GM12878 (cell line): Measurements from ENCODE around the gene ETV6. TPM values are rescaled to one million over a fixed set of nuclear protein-coding genes. Genes with fewer than 3 reads are reported as not detected.
A peak's percentile ranks its signal among the peaks of the same experiment; 100 is the strongest.

Experiments
- BCL11A ChIP-seq: IDR thresholded peaks from 2 replicates; pipeline ENCODE4 v1.6.1; 2011; ENCODE audit warnings: low read depth, low read length
- CHD1 ChIP-seq: IDR thresholded peaks from 2 replicates; pipeline ENCODE4 v1.6.1; 2012; ENCODE audit warnings: low read depth, low read length, improper control_type of control experiment
- FOS ChIP-seq: IDR thresholded peaks from 3 replicates; pipeline ENCODE4 v1.6.1; 2011; ENCODE audit warnings: borderline replicate concordance; ENCODE audit not compliant: insufficient read length; ENCODE audit errors: extremely low read depth
- IKZF1 ChIP-seq: fragments of 450-650 bp; conservative IDR thresholded peaks from 2 replicates; pipeline ENCODE4 v1.6.1; 2017; ENCODE audit warnings: antibody characterized with exemption, mild to moderate bottlenecking
- SP1 ChIP-seq: IDR thresholded peaks from one replicate; pipeline ENCODE4 v1.6.1; 2011; ENCODE audit warnings: low read depth, low read length
- SPI1 ChIP-seq: IDR thresholded peaks from 2 replicates; pipeline ENCODE4 v1.6.1; 2011; ENCODE audit warnings: low read depth, mild to moderate bottlenecking, low read length, moderate library complexity, borderline replicate concordance; ENCODE audit not compliant: insufficient read depth
- SREBF1 ChIP-seq: IDR thresholded peaks from 2 replicates; pipeline ENCODE4 v1.6.1; 2012; ENCODE audit warnings: mild to moderate bottlenecking, low read length
- TBL1XR1 ChIP-seq: IDR thresholded peaks from 2 replicates; pipeline ENCODE4 v1.6.1; 2012; ENCODE audit warnings: low read depth, low read length, improper control_type of control experiment
- polyA plus RNA-seq, 11 experiments: library from polyadenylated mRNA; depleted of rRNA in 4 of 11; unstranded in 6 of 11; stranded (reverse) in 5 of 11; fragments of >200 nt; fragmentation: Nextera tagmentation in 4 of 11; fragmentation: Illumina TruSeq in 1 of 11; extraction: Ambion mirVana in 4 of 11; extraction: Trizol in 1 of 11; gene quantifications; 1 replicate in 1 of 11; 2 replicates in 10 of 11; pipeline versions ENCODE4 v1.2.1 to v1.2.3, GENCODE V29; 2011 to 2016; ENCODE audit warnings: inconsistent platforms in 2 of 11, missing spikeins in 2 of 11, low read depth in 1 of 11
- total RNA-seq, 4 experiments: library from RNA; depleted of rRNA in 3 of 4; stranded (reverse); fragments of >200 nt in 3 of 4; fragmentation: Illumina TruSeq in 1 of 4; extraction: Trizol in 1 of 4; gene quantifications; 2 replicates each; pipeline versions ENCODE4 v1.2.1 to v1.2.3, GENCODE V29; 2013 to 2021
- TF ChIP-seq, protein P1 (sequence below): fragments of 450-650 bp; IDR thresholded peaks from 2 replicates; pipeline ENCODE4 v1.6.1; 2018; ENCODE audit warnings: borderline replicate concordance, mild to moderate bottlenecking; ENCODE audit not compliant: partially characterized antibody
- TF ChIP-seq, protein P2 (sequence below): fragments of 150-350 bp; IDR thresholded peaks from 2 replicates; pipeline ENCODE4 v1.6.1; 2014; ENCODE audit warnings: mild to moderate bottlenecking, low read depth, low read length
- TF ChIP-seq, protein P3 (sequence below), 3 experiments: IDR thresholded peaks in 2 of 3; conservative IDR thresholded peaks in 1 of 3; 2 replicates each; pipeline ENCODE4 v1.5.1; 2011; ENCODE audit warnings: low read depth in 3 of 3, low read length in 3 of 3, mild to moderate bottlenecking in 3 of 3, control low read depth in 2 of 3, moderate library complexity in 2 of 3, inconsistent platforms in 1 of 3, mixed read lengths in 1 of 3; ENCODE audit not compliant: control insufficient read depth in 2 of 3, insufficient read depth in 1 of 3; ENCODE audit errors: extremely low read depth in 1 of 3
- TF ChIP-seq, protein P4 (sequence below): fragments of 450-650 bp; IDR thresholded peaks from 2 replicates; pipeline ENCODE4 v1.6.1; 2017; ENCODE audit warnings: mild to moderate bottlenecking, moderate library complexity
- TF ChIP-seq, protein P5 (sequence below): fragments of 450-650 bp; formaldehyde crosslinking; IDR thresholded peaks from 2 replicates; pipeline ENCODE4 v1.5.0; 2022; ENCODE audit warnings: mild to moderate bottlenecking, missing genetic modification characterization

ETV6 gene
- total and polyA plus RNA-seq, 10 of the 15 experiments (the other 5 are each of a cell fraction or from before 2014, with no cell fraction given) = 6.6 to 74.8 (median 24.6) TPM

DNA sequence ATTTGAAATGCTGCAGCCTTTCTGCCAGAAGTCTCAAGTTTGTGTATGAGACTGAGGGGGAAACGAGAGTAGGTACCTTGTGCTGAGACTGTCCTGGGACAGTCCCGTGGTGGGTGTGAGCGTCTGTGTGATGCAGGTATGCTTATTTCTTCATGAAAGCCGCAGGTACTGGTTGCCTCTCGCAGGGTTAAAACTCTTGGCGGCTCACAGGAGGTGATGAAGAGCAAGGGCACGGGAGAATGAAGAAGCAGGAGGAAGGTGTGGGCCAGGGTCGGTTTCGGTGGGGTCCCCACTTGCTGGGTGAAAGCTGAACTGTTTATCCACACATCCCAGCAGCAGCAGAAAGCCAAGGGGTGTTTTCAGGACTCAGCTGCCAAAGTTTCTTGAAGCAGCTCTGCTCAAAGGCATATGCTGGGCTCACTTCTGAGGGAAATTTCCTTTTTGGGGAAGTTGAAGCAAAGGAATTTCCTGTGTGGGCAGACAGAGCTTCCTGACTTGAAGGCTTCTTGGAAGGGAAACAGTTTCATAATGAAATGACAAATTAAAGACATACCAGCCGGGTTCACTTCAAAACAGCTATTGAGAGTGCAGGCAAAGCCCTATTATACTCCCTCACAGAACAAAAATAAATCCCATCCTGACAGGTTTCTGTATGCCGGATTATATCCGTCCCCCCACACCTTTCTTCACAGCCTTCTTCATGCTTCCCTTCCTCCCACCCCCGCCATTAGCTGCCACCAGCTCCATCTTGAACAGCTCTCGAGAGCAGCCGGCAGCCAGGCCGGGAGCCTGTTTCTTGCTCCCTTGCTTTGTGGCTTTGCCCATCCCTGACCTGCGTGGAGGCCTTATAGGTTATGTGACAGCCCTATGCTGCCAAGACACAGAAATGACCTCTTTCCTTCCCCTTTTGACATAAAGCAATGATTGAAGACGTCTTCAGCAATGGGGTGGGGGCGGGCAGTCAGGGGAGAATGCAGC lies 116.6 kb downstream of the ETV6 start (continued):
- TF ChIP-seq, protein P1, sequence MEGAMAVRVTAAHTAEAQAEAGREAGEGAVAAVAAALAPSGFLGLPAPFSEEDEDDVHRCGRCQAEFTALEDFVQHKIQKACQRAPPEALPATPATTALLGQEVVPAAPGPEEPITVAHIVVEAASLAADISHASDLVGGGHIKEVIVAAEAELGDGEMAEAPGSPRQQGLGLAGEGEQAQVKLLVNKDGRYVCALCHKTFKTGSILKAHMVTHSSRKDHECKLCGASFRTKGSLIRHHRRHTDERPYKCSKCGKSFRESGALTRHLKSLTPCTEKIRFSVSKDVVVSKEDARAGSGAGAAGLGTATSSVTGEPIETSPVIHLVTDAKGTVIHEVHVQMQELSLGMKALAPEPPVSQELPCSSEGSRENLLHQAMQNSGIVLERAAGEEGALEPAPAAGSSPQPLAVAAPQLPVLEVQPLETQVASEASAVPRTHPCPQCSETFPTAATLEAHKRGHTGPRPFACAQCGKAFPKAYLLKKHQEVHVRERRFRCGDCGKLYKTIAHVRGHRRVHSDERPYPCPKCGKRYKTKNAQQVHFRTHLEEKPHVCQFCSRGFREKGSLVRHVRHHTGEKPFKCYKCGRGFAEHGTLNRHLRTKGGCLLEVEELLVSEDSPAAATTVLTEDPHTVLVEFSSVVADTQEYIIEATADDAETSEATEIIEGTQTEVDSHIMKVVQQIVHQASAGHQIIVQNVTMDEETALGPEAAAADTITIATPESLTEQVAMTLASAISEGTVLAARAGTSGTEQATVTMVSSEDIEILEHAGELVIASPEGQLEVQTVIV = no peak
- TF ChIP-seq SPI1 (peak; percentile 42; the same call in 1 of the 2 replicates), BCL11A (peak; percentile 90), FOS (no peak), TBL1XR1 (0 out of 2 replicates have a peak, but pooled peaks have one; percentile 32), IKZF1 (peak; percentile 97), SREBF1 (no peak), SP1 (peak; percentile 72), CHD1 (no peak)
- TF ChIP-seq, protein P2, sequence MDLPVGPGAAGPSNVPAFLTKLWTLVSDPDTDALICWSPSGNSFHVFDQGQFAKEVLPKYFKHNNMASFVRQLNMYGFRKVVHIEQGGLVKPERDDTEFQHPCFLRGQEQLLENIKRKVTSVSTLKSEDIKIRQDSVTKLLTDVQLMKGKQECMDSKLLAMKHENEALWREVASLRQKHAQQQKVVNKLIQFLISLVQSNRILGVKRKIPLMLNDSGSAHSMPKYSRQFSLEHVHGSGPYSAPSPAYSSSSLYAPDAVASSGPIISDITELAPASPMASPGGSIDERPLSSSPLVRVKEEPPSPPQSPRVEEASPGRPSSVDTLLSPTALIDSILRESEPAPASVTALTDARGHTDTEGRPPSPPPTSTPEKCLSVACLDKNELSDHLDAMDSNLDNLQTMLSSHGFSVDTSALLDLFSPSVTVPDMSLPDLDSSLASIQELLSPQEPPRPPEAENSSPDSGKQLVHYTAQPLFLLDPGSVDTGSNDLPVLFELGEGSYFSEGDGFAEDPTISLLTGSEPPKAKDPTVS = 0 out of 2 replicates have a peak, but pooled peaks have one; percentile 23
- TF ChIP-seq, protein P3, sequence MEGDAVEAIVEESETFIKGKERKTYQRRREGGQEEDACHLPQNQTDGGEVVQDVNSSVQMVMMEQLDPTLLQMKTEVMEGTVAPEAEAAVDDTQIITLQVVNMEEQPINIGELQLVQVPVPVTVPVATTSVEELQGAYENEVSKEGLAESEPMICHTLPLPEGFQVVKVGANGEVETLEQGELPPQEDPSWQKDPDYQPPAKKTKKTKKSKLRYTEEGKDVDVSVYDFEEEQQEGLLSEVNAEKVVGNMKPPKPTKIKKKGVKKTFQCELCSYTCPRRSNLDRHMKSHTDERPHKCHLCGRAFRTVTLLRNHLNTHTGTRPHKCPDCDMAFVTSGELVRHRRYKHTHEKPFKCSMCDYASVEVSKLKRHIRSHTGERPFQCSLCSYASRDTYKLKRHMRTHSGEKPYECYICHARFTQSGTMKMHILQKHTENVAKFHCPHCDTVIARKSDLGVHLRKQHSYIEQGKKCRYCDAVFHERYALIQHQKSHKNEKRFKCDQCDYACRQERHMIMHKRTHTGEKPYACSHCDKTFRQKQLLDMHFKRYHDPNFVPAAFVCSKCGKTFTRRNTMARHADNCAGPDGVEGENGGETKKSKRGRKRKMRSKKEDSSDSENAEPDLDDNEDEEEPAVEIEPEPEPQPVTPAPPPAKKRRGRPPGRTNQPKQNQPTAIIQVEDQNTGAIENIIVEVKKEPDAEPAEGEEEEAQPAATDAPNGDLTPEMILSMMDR (IDR thresholded peaks at IDR 0.05 in 2 of 3, conservative IDR thresholded peaks at IDR 0.05 in 1 of 3; ENCODE audit: control insufficient read depth in 2 of 3, extremely low read depth in 1 of 3, insufficient read depth in 1 of 3, low read depth in 3 of 3, low read length in 3 of 3) = no peak
- TF ChIP-seq, protein P4, sequence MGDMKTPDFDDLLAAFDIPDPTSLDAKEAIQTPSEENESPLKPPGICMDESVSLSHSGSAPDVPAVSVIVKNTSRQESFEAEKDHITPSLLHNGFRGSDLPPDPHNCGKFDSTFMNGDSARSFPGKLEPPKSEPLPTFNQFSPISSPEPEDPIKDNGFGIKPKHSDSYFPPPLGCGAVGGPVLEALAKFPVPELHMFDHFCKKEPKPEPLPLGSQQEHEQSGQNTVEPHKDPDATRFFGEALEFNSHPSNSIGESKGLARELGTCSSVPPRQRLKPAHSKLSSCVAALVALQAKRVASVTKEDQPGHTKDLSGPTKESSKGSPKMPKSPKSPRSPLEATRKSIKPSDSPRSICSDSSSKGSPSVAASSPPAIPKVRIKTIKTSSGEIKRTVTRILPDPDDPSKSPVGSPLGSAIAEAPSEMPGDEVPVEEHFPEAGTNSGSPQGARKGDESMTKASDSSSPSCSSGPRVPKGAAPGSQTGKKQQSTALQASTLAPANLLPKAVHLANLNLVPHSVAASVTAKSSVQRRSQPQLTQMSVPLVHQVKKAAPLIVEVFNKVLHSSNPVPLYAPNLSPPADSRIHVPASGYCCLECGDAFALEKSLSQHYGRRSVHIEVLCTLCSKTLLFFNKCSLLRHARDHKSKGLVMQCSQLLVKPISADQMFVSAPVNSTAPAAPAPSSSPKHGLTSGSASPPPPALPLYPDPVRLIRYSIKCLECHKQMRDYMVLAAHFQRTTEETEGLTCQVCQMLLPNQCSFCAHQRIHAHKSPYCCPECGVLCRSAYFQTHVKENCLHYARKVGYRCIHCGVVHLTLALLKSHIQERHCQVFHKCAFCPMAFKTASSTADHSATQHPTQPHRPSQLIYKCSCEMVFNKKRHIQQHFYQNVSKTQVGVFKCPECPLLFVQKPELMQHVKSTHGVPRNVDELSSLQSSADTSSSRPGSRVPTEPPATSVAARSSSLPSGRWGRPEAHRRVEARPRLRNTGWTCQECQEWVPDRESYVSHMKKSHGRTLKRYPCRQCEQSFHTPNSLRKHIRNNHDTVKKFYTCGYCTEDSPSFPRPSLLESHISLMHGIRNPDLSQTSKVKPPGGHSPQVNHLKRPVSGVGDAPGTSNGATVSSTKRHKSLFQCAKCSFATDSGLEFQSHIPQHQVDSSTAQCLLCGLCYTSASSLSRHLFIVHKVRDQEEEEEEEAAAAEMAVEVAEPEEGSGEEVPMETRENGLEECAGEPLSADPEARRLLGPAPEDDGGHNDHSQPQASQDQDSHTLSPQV = peak; percentile 17; the same call in 1 of the 2 replicates
- TF ChIP-seq, protein P5, sequence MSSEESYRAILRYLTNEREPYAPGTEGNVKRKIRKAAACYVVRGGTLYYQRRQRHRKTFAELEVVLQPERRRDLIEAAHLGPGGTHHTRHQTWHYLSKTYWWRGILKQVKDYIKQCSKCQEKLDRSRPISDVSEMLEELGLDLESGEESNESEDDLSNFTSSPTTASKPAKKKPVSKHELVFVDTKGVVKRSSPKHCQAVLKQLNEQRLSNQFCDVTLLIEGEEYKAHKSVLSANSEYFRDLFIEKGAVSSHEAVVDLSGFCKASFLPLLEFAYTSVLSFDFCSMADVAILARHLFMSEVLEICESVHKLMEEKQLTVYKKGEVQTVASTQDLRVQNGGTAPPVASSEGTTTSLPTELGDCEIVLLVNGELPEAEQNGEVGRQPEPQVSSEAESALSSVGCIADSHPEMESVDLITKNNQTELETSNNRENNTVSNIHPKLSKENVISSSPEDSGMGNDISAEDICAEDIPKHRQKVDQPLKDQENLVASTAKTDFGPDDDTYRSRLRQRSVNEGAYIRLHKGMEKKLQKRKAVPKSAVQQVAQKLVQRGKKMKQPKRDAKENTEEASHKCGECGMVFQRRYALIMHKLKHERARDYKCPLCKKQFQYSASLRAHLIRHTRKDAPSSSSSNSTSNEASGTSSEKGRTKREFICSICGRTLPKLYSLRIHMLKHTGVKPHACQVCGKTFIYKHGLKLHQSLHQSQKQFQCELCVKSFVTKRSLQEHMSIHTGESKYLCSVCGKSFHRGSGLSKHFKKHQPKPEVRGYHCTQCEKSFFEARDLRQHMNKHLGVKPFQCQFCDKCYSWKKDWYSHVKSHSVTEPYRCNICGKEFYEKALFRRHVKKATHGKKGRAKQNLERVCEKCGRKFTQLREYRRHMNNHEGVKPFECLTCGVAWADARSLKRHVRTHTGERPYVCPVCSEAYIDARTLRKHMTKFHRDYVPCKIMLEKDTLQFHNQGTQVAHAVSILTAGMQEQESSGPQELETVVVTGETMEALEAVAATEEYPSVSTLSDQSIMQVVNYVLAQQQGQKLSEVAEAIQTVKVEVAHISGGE = no peak
